ENCODE results near the gene MOBP.

Gene MOBP

DNA sequence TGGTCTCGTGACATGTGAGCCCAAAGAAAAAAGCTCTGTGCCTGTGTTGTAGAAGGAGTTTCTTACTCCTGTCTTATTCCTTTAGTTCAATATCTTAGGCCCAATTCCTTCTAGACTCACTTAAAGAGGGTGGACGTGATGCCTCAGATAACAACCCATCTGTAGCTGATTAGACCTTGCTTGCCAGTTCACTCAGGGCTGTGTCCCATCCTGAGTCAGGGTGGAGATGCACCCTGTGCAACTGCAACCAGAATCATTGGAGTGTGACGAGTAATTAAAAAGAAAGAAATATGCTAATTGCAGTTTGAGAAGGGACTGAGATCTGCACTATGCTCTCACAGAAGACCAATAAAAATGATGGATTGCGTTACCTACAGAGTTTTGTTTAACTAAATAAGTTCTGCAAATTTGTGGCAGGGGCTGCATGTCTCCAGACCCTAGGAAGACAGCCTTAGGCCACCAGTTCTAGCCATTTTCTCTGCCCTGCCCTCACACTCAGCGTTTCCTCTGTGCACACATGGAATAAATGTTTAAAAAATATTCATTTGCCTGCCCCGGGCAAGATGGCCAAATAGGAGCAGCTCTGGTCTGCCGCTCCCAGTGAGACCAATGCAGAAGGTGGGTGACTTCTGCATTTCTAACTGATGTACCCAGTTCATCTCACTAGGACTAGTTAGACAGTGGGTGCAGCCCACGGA is 83.0 kb downstream of the MOBP start:
- no peak for DNase-seq
